Anterior cingulate cortex (tissue), 58 donors: ENCODE results near the gene PTPN3.

Experiments
- DNase-seq, 58 donors: peaks; one replicate each; lab custom pipeline; 2025; lab: John Stamatoyannopoulos, UW

PTPN3 gene

GRCh38 chr9:109408759-109409462, 89.2 kb downstream of the PTPN3 start:
- DNase-seq, result no peak

- DNase-seq, result no peak
These were observed 94.3 kb downstream of the PTPN3 start for GRCh38 chr9:109403766-109404320.

GRCh38 chr9:109403116-109403515, 95.0 kb downstream of the PTPN3 start:
- no peak for DNase-seq

GRCh38 chr9:109401990-109402318, 96.2 kb downstream of the PTPN3 start:
- no peak for DNase-seq

- DNase-seq, result peak in 27 of 58 donors; percentile 2 to 63 (median 12)
These were observed 96.7 kb downstream of the PTPN3 start for GRCh38 chr9:109401169-109401989.

- DNase-seq, result no peak
These were observed 98.8 kb downstream of the PTPN3 start for GRCh38 chr9:109399258-109399767.

- peak in 3 of 58 donors; percentile 2 to 27 (median 16) for DNase-seq
These were observed 106.9 kb downstream of the PTPN3 start for GRCh38 chr9:109391176-109391575.

- DNase-seq, result no peak
These were observed 110.3 kb downstream of the PTPN3 start for GRCh38 chr9:109387856-109388255.

GRCh38 chr9:109387206-109387605, 110.9 kb downstream of the PTPN3 start:
- no peak for DNase-seq

GRCh38 chr9:109385499-109385898, 112.6 kb downstream of the PTPN3 start:
- no peak for DNase-seq

- peak in 1 of 58 donors; percentile 7 for DNase-seq
These were observed 114.2 kb downstream of the PTPN3 start for GRCh38 chr9:109383947-109384346.

GRCh38 chr9:109383356-109383755, 114.8 kb downstream of the PTPN3 start:
- no peak for DNase-seq

GRCh38 chr9:109382585-109382984, 115.5 kb downstream of the PTPN3 start:
- no peak for DNase-seq

- no peak for DNase-seq
These were observed 115.9 kb downstream of the PTPN3 start for GRCh38 chr9:109382182-109382581.

GRCh38 chr9:109381011-109381729, 116.9 kb downstream of the PTPN3 start:
- DNase-seq, result no peak

- no peak for DNase-seq
These were observed 118.6 kb downstream of the PTPN3 start for GRCh38 chr9:109379513-109379912.

- DNase-seq, result no peak
These were observed 119.8 kb downstream of the PTPN3 start for GRCh38 chr9:109378316-109378715.

GRCh38 chr9:109372246-109372645, 125.9 kb downstream of the PTPN3 start:
- no peak for DNase-seq

GRCh38 chr9:109371374-109371773, 126.7 kb downstream of the PTPN3 start:
- DNase-seq, result no peak

- no peak for DNase-seq
These were observed 128.8 kb downstream of the PTPN3 start for GRCh38 chr9:109369285-109369684.

- DNase-seq, result no peak
These were observed 137.3 kb downstream of the PTPN3 start for GRCh38 chr9:109360771-109361170.
